K562 (cell line): ENCODE measurements around the gene IREB2. TPM values are rescaled to one million over a fixed set of nuclear protein-coding genes. Genes with fewer than 3 reads are reported as not detected.

Experiments
- ATAC-seq: fragments of 200-7000 bp; cut with Tn5 transposase; 3 replicates; pipeline ENCODE4 v1.9.1; 2020; ENCODE audit warnings: moderate library complexity
- BruUV-seq: library from RNA; stranded (reverse); fragments of 400-500 nt; replicated peaks from 2 replicates; lab custom pipeline; 2021; lab: Mats Ljungman, UMichigan
- CTCF ChIA-PET: fragments of 300-600 bp; formaldehyde crosslinking; extraction: SDS; loops from one replicate; lab custom pipeline; 2021; ENCODE audit warnings: low intra/inter-chr PET ratio; lab: Yijun Ruan, JAX
- POLR2A ChIA-PET: fragments of 300-600, 350-650 bp; sonication (Branson Sonifier 250); formaldehyde crosslinking; extraction: SDS; loops from one replicate; lab custom pipeline; 2021; ENCODE audit warnings: antibody characterized with exemption, inconsistent platforms; lab: Yijun Ruan, JAX
- DNase-seq, 4 experiments: peaks; one replicate each; pipeline versions ENCODE4 v3.0.0 to v3.0.0-alpha.2; 2011 to 2018; ENCODE audit warnings: low spot score in 3 of 4, mixed read lengths in 3 of 4; ENCODE audit errors: extremely low read depth in 1 of 4
- FAIRE-seq: peaks from 2 replicates; lab custom pipeline; 2011; peaks lifted over from hg19 to GRCh38; lab: Jason Lieb, UNC
- H2AFZ ChIP-seq: 2 replicates; pipeline ENCODE4 v1.6.0; 2011; ENCODE audit warnings: low read depth, low read length, control low read depth, inconsistent platforms
- H3K27ac ChIP-seq: fragments of 200-600 bp; 3 replicates; pipeline ENCODE4 v1.8.0; 2011; ENCODE audit warnings: low read depth, mild to moderate bottlenecking, control low read depth, inconsistent platforms, low read length, moderate library complexity, mixed read lengths; ENCODE audit errors: extremely low read depth
- H3K27me3 ChIP-seq, 2 experiments: fragments of 300-600 bp in 1 of 2; 2 replicates in 1 of 2; 3 replicates in 1 of 2; pipeline versions ENCODE4 v1.6.0 to v1.8.0; 2011; ENCODE audit warnings: inconsistent platforms in 2 of 2, low read length in 2 of 2, mild to moderate bottlenecking in 1 of 2, mixed read lengths in 1 of 2, moderate library complexity in 1 of 2; ENCODE audit not compliant: control insufficient read depth in 2 of 2, insufficient read depth in 2 of 2
- H3K36me3 ChIP-seq: fragments of 300-600 bp; 3 replicates; pipeline ENCODE4 v1.8.0; 2011; ENCODE audit warnings: mild to moderate bottlenecking, low read length, inconsistent platforms; ENCODE audit not compliant: control insufficient read depth, insufficient read depth
- H3K4me1 ChIP-seq, 2 experiments: fragments of 200-600 bp in 1 of 2; replicated peaks in 1 of 2; 2 replicates in 1 of 2; 3 replicates in 1 of 2; pipeline versions ENCODE4 v1.5.1 to v1.8.0; 2011; ENCODE audit warnings: inconsistent platforms in 2 of 2, low read length in 2 of 2, mild to moderate bottlenecking in 1 of 2, mixed read lengths in 1 of 2, moderate library complexity in 1 of 2; ENCODE audit not compliant: control insufficient read depth in 2 of 2, insufficient read depth in 2 of 2
- H3K4me2 ChIP-seq: 2 replicates; pipeline ENCODE4 v1.6.1; 2011; ENCODE audit warnings: low read length, control low read depth, inconsistent platforms, mixed read lengths; ENCODE audit not compliant: insufficient read depth
- H3K4me3 ChIP-seq: fragments of 200-600 bp; sonication (generic), shearing (Covaris generic); 2 replicates; pipeline ENCODE4 v1.5.1; 2016; ENCODE audit warnings: control low read depth, inconsistent platforms
- H3K79me2 ChIP-seq: fragments of 200-600 bp; 3 replicates; pipeline ENCODE4 v1.8.0; 2011; ENCODE audit warnings: low read length, inconsistent platforms; ENCODE audit not compliant: control insufficient read depth, insufficient read depth
- H3K9ac ChIP-seq, 2 experiments: 2 replicates each; pipeline versions ENCODE4 v1.6.0 to v1.6.1; 2011; ENCODE audit warnings: low read depth in 2 of 2, low read length in 2 of 2, control low read depth in 1 of 2, inconsistent platforms in 1 of 2, mild to moderate bottlenecking in 1 of 2, mixed read lengths in 1 of 2; ENCODE audit not compliant: insufficient read depth in 1 of 2
- H3K9me1 ChIP-seq: one replicate; pipeline ENCODE4 v1.6.0; 2011; ENCODE audit warnings: inconsistent platforms, mild to moderate bottlenecking, low read length, moderate library complexity; ENCODE audit not compliant: control insufficient read depth, insufficient read depth
- H3K9me3 ChIP-seq: replicated peaks from 2 replicates; pipeline ENCODE4 v1.5.1; 2011; ENCODE audit warnings: low read depth, low read length, inconsistent platforms; ENCODE audit not compliant: control insufficient read depth, insufficient read depth
- H4K20me1 ChIP-seq: replicated peaks from 2 replicates; pipeline ENCODE4 v1.6.1; 2011; ENCODE audit warnings: low read length, inconsistent platforms, mixed read lengths; ENCODE audit not compliant: control insufficient read depth, insufficient read depth
- DNMT1 ChIP-seq: fragments of 450-650 bp; IDR thresholded peaks from 2 replicates; pipeline ENCODE4 v1.6.1; 2016; ENCODE audit warnings: antibody characterized with exemption, mild to moderate bottlenecking
- KDM1A ChIP-seq, 2 experiments: fragments of 450-650 bp; IDR thresholded peaks; 2 replicates each; pipeline ENCODE4 v1.6.1; 2016; ENCODE audit warnings: mild to moderate bottlenecking in 2 of 2
- RAD51 ChIP-seq: fragments of 450-650 bp; IDR thresholded peaks from 2 replicates; pipeline ENCODE4 v1.7.1; 2016; ENCODE audit warnings: low read depth, mild to moderate bottlenecking, borderline replicate concordance
- TFE3 ChIP-seq: fragments of 450-650 bp; formaldehyde crosslinking; IDR thresholded peaks from 2 replicates; pipeline ENCODE4 v1.4.0; 2020; ENCODE audit warnings: mild to moderate bottlenecking, mixed read lengths
- TOE1 ChIP-seq, 2 experiments: fragments of 450-650 bp in 1 of 2; sonication (generic) in 1 of 2; formaldehyde crosslinking in 1 of 2; IDR thresholded peaks; 2 replicates each; pipeline versions ENCODE4 v1.7.1 to v1.8.0; 2016 to 2022; ENCODE audit warnings: borderline replicate concordance in 2 of 2, mild to moderate bottlenecking in 2 of 2, antibody characterized with exemption in 1 of 2, inconsistent platforms in 1 of 2, low read depth in 1 of 2, missing genetic modification reagents in 1 of 2, moderate library complexity in 1 of 2
- ZFX ChIP-seq: sonication (generic); formaldehyde crosslinking; IDR thresholded peaks from 2 replicates; pipeline ENCODE4 v1.8.0; 2022; ENCODE audit warnings: mild to moderate bottlenecking, missing genetic modification reagents, moderate library complexity
- ZNF174 ChIP-seq: fragments of 250-450 bp; sonication (Bioruptor Pico); IDR thresholded peaks from 2 replicates; pipeline ENCODE4 v1.4.0; 2020; ENCODE audit warnings: mild to moderate bottlenecking
- WGBS: fragments of 100-300 bp; shearing (Covaris generic); methylation state at CpG from one replicate; pipeline ENCODE4 v1.1.6; 2016; ENCODE audit warnings: low coverage, mixed read lengths; ENCODE audit not compliant: insufficient coverage; ENCODE audit errors: missing lambda C conversion rate; 5-methylcytosine and 5-hydroxymethylcytosine counted together
- in situ Hi-C: fragments of 300-500 bp; cut with MboI; formaldehyde crosslinking; loops from 4 replicates; pipeline ENCODE4 v1.15.0; 2018; ENCODE audit warnings: inconsistent platforms, mixed read lengths
- intact Hi-C: fragments of 100-400 bp; cut with micrococcal nuclease; formaldehyde crosslinking; loops from 2 replicates; pipeline ENCODE4 v1.14.2; 2022
- polyA plus RNA-seq, 8 experiments: library from polyadenylated mRNA; depleted of rRNA in 4 of 8; stranded (reverse) in 5 of 8; unstranded in 3 of 8; fragments of >200 nt; fragmentation: Nextera tagmentation in 2 of 8; fragmentation: Illumina TruSeq in 1 of 8; extraction: Ambion mirVana in 2 of 8; extraction: Trizol in 1 of 8; gene quantifications; 2 replicates each; pipeline versions ENCODE4 v1.2.1 to v1.2.3, GENCODE V29; 2011 to 2014; ENCODE audit warnings: inconsistent platforms in 1 of 8, missing spikeins in 1 of 8
- total RNA-seq, 7 experiments: library from RNA; depleted of rRNA in 6 of 7; stranded (reverse); fragments of >200 nt in 6 of 7; fragmentation: Illumina TruSeq in 2 of 7; extraction: Trizol in 2 of 7; gene quantifications; 2 replicates each; pipeline versions ENCODE4 v1.2.1 to v1.2.3, GENCODE V29; 2011 to 2021; ENCODE audit warnings: low replicate concordance in 1 of 7

IREB2 gene
- total and polyA plus RNA-seq, 9 of the 15 experiments (the other 6 are each of a cell fraction or from before 2014, with no cell fraction given), result 16.8 to 61.7 (median 34.0) TPM

- BruUV-seq, result no TSS peak
- intact Hi-C loops (no loop called here), in situ Hi-C loops (no loop called here)
- DNase-seq, result no peak
- Histone ChIP-seq H3K36me3 (peaks cover 20% of the 10 kb centered on the region; the same call in 2 of the 3 replicates), H3K27ac (no peak overlapping the region), H3K27me3 (no peaks in the 10 kb centered on the region), H4K20me1 (no peaks in the 10 kb centered on the region), H3K4me2 (no peak overlapping the region), H3K9me3 (no peaks in the 10 kb centered on the region), H3K79me2 (peaks cover 32% of the 10 kb centered on the region), H2AFZ (peak overlapping the region; percentile 58), H3K4me1 (peaks cover 3% of the 10 kb centered on the region in 2 experiments; a peak in 2 of 5 replicates), H3K9me1 (no peaks in the 10 kb centered on the region), H3K4me3 (no peak overlapping the region), H3K9ac (no peak overlapping the region; a peak in 1 of 4 replicates)
- ChIA-PET CTCF (no interaction called here), POLR2A (interaction anchor here (0.6 to 2.8 kb wide), 4 partner anchors 9 to 87 kb away, joined by 3 to 6 read pairs (median 4); no protein-coding TSS in a partner anchor)
- ATAC-seq, result no peak
- FAIRE-seq, result peak; percentile 19
- WGBS, result 27% methylated on average over 1 of the region's 1 CpG
- TF ChIP-seq KDM1A (IDR thresholded peaks at IDR 0.05), result no peak
- TF ChIP-seq RAD51, result peak; percentile 34; the same call in 1 of the 2 replicates
- 0 out of 2 replicates have a peak, but pooled peaks have one; percentile 60 for TF ChIP-seq TOE1 (IDR thresholded peaks at IDR 0.05; ENCODE audit: borderline replicate concordance)
- TF ChIP-seq TOE1 (CRISPR knock-in tag; IDR thresholded peaks at IDR 0.05; ENCODE audit: borderline replicate concordance, low read depth), result no peak
- peak; percentile 43; the same call in 1 of the 2 replicates for TF ChIP-seq ZFX
- TF ChIP-seq TFE3, result peak; percentile 82
- no peak for TF ChIP-seq ZNF174 (CRISPR knock-in tag)
- TF ChIP-seq DNMT1, result no peak
- TF ChIP-seq, all 486 proteins: peak for 4
Measured at GRCh38 chr15:78538358-78538757, 100.3 kb downstream of the IREB2 start.
